Measurements from ENCODE around the gene TNFSF13. TPM values are rescaled to one million over a fixed set of nuclear protein-coding genes. Genes with fewer than 3 reads are reported as not detected.
"Not testable (repeated sequence)": the region's sequence is repeated elsewhere in the genome, so short reads cannot be mapped to it uniquely, and the experiment has no call there.

The TNFSF13 gene
- total RNA-seq, 1 experiment from 2014 or later = not detected

DNA sequence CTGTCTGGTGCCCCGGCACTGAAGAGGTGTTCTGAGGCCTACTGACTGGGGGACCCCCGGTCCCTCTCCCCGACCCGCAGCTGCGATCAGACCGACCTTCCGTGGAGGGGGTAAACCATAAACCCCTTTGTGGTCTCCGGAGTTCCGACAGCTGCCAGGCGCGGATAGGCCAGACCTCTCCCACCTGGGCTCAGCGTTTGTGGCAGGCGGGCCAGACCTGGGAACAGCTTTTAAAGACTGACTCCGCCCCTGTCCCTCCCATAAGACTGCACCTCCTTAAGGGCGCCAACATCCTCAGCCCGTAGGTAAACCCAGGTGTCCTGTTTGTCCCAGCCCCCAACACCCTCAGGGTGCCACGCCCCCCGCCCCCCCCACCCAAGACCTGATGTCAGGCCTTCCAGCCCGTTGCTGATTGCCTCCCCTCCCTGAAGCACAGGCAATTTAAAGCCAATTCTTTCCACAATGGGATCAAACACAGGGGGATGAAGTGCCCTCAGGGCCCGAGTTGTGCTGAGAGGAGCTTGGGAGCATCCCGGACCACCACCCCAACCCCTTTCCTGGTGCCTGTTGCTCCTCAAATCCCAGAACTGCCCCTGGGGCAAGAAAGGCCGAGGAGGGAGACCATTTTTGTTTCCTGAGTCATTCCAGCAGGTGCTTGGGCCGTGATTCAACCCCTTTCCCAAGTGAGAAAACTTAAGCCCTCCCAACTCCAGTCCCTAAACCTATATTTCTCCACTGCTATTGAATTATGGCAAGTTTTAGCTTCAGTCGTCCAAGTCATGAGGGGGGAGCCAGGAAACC is 31.5 kb downstream of the TNFSF13 start, which contains the start of gene SOX15:
Gene SOX15, minus strand, starts transcription at position 204 of the 801 bp plus-strand sequence. CDS start 418 bp downstream, outside the sequence.
- DNase-seq (ENCODE audit: low read depth) = peak; percentile 78

DNA sequence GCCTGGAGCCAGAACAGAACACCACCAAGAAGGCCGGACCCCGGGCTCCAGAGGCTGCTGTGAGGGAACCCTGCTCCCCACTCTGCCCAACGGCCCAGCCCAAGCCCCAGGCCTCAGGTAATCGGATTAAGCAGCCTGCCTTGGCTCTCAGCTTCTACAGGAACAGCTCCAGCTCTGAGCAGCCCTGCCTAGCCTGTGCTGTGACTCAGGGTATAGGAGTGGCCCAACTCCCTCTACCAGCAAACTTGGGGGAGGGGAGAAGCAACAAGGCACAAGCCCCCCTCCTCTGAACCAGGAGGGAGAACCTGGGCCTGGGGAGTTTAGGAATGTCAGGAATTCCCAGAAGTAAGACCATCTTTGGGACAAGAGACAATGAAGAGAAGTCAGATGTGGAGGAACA is 32.2 kb downstream of the TNFSF13 start:
- peak; percentile 67 for DNase-seq (ENCODE audit: low read depth)

DNA sequence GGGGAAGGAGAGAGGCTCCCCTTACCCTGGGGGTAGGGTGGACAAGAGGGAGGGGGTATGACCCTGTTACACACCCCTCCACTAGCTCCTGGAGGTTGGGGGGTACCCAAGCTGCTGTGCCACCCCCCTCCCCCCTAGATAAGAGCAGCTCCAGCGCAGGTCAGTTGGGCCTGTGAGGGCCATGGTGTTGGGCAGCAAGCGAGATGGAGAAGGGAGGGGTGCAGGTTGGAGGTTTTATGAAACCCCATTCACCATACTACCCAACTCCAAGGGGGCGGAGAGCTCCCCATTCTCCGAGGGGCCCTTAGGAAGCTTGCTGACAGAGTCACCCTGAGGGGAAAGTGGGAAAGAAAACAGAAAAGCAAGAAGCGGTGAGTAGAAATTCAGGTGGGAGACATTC is 33.0 kb downstream of the TNFSF13 start:
- no peak for DNase-seq (ENCODE audit: low read depth)

DNA sequence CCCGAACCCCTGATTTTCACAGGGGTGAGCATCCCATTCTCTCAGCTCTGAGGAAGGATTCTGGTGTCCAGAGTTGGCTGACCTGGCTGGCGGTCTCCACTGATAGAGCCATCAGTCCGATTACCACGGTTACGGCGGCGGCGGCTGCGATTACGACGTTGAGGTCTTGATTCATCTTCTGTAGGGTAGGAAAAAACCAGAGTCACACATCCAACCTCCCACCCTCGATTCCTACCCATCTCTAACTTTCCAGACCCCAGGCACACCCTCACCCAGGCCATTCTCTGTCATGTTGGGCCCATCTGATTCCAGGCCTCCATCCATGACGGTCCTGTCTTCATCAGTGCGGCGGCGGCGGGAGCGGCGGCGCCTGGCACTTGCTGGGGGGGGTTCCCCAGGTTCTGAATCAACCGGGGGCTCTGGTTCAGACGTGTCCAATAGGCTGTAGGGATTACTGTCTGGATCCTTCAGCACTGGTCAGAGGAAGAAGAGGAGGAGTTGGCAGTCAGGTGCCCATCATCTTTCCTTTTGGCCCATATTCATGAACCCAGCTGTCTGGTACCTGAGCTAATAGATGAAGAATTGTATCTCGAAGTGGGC is 34.0 kb downstream of the TNFSF13 start:
- DNase-seq (ENCODE audit: low read depth) = no peak

DNA sequence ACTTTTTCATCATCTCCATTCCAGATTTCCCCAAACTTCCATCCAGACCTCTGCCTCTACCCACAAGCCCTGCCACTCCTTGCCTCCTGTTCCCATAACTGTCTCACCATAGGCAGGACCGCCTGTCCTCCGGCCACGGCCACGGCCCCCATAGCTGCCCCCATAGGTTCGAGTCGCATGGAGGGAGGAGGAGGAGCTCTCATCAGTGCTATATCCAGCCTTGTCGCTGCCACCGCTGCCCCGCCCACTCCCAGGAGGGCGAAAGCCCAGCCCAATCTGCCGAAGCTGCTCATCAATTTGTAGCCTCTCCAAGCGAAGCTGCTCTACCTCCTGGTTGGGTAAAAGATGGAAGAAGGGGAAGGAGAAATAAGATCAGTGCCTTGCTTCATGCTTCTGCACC is 34.7 kb downstream of the TNFSF13 start:
- no peak for DNase-seq (ENCODE audit: low read depth)

DNA sequence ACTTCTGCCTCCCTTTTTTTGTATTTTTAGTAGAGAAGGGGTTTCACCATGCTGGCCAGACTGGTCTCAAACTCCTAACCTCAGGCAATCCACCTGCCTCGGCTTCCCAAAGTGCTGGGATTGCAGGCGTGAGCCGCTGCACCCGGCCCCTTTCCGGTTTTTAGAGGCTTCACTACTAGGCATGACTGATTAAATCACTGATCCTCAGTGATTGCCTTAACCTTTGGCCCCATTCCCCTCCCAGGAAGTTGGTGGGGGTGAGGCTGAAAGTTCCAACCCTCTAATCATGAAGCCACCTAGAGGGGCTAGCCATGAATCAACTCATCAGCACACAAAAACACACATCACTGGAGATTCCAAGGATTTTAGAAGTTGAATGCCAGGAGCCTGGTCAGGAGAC is 39.0 kb downstream of the TNFSF13 start:
- DNase-seq (ENCODE audit: low read depth) = not testable (repeated sequence)

DNA sequence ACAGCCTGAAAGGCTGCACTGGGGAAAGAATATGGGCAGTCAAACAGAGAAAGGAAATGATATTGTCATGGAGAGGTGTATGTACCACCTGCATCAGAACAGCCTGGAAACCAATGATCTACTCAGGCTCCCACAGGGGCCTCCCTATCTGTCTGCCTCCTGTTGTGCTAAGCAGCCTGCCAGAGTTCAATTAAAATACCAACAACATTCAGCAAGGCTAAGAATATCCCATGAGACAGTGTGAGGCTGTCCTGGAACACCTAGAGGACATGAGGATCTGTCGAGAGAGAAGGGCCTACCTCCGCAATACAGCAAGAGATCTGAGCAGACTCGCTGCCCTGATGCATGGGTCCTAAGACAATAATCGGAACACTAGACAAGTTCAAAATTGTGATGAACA is 47.7 kb downstream of the TNFSF13 start:
- DNase-seq (ENCODE audit: low read depth) = no peak

DNA sequence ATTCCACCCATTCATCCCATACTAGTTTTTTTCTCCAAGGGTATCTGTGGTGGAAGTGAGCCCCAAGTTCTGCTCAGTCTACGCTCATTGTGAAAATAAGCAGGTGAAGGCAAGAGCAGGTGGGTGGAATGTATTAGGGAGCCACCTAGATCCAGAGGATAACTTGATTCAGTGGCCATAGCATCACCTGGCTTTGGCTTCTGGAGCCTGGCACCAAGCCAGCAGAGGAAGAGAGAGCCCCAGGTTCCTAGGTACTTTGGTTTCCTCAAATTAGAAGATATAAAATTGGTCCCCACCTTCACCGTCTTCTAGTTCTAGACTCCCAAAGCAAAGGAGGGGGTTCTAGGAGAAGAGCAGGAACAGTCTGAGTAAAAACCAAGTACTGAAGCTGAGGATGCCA is 52.1 kb downstream of the TNFSF13 start:
- DNase-seq (ENCODE audit: low read depth) = no peak

Other genes starting within 250 kb of the TNFSF13 start
- gene GPS2, start 243.4 kb upstream of the TNFSF13 start, total RNA-seq (2014; rRNA removed) = 98.7 and 119 TPM in 2 replicates
- gene NEURL4, start 229.4 kb upstream of the TNFSF13 start, total RNA-seq (2014; rRNA removed) = 15.1 and 15.7 TPM in 2 replicates
- gene ACAP1, start 222.2 kb upstream of the TNFSF13 start, total RNA-seq (2014; rRNA removed) = 1.5 TPM in 1 of 2 replicates, not detected in the other
- 8.3 and 9.0 TPM in 2 replicates for gene KCTD11, start 206.6 kb upstream of the TNFSF13 start, total RNA-seq (2014; rRNA removed)
- not detected in 2 replicates for gene TMEM95, start 203.6 kb upstream of the TNFSF13 start, total RNA-seq (2014; rRNA removed)
- 0.06 TPM in 1 of 2 replicates, not detected in the other for gene TNK1, start 177.7 kb upstream of the TNFSF13 start, total RNA-seq (2014; rRNA removed)
- 38.1 and 54.4 TPM in 2 replicates for gene PLSCR3, start 164.2 kb upstream of the TNFSF13 start, total RNA-seq (2014; rRNA removed)
- 65.1 and 88.9 TPM in 2 replicates for gene TMEM256, start 154.7 kb upstream of the TNFSF13 start, total RNA-seq (2014; rRNA removed)
- gene NLGN2, start 150.9 kb upstream of the TNFSF13 start, total RNA-seq (2014; rRNA removed) = 7.6 and 8.3 TPM in 2 replicates
- not detected in 2 replicates for gene SPEM1, start 138.4 kb upstream of the TNFSF13 start, total RNA-seq (2014; rRNA removed)
- gene SPEM2, start 133.1 kb upstream of the TNFSF13 start, total RNA-seq (2014; rRNA removed) = not detected in 2 replicates
- gene SPEM3, start 129.9 kb upstream of the TNFSF13 start, total RNA-seq (2014; rRNA removed) = not detected in 2 replicates
- 0.75 and 0.90 TPM in 2 replicates for gene TMEM102, start 123.3 kb upstream of the TNFSF13 start, total RNA-seq (2014; rRNA removed)
- 23.4 and 23.8 TPM in 2 replicates for gene FGF11, start 119.2 kb upstream of the TNFSF13 start, total RNA-seq (2014; rRNA removed)
- 51.9 and 60.3 TPM in 2 replicates for gene CHRNB1, start 113.7 kb upstream of the TNFSF13 start, total RNA-seq (2014; rRNA removed)
- gene ZBTB4, start 79.1 kb upstream of the TNFSF13 start, total RNA-seq (2014; rRNA removed) = 25.3 and 27.8 TPM in 2 replicates
- gene SLC35G6, start 77.3 kb upstream of the TNFSF13 start, total RNA-seq (2014; rRNA removed) = not detected in 2 replicates
- 63.7 and 81.4 TPM in 2 replicates for gene POLR2A, start 74.4 kb upstream of the TNFSF13 start, total RNA-seq (2014; rRNA removed)
- 14.8 and 20.7 TPM in 2 replicates for gene TNFSF12, start 9.7 kb upstream of the TNFSF13 start, total RNA-seq (2014; rRNA removed)
- gene SENP3, start 3.2 kb downstream of the TNFSF13 start, total RNA-seq (2014; rRNA removed) = 108 and 131 TPM in 2 replicates
- 48.2 and 56.4 TPM in 2 replicates for gene CD68, start 20.9 kb downstream of the TNFSF13 start, total RNA-seq (2014; rRNA removed)
- gene MPDU1, start 25.1 kb downstream of the TNFSF13 start, total RNA-seq (2014; rRNA removed) = 371 and 379 TPM in 2 replicates
- gene SOX15, start 31.3 kb downstream of the TNFSF13 start, total RNA-seq (2014; rRNA removed) = 0.96 and 2.0 TPM in 2 replicates
- gene FXR2, start 56.1 kb downstream of the TNFSF13 start, total RNA-seq (2014; rRNA removed) = 49.4 and 51.8 TPM in 2 replicates
- gene SAT2, start 69.1 kb downstream of the TNFSF13 start, total RNA-seq (2014; rRNA removed) = 37.8 and 48.0 TPM in 2 replicates
- gene SHBG, start 71.4 kb downstream of the TNFSF13 start, total RNA-seq (2014; rRNA removed) = 0.23 TPM in 1 of 2 replicates, not detected in the other
- gene ATP1B2, start 92.2 kb downstream of the TNFSF13 start, total RNA-seq (2014; rRNA removed) = not detected in 2 replicates
- 34.8 and 35.5 TPM in 2 replicates for gene TP53, start 128.7 kb downstream of the TNFSF13 start, total RNA-seq (2014; rRNA removed)
- 18.2 and 20.0 TPM in 2 replicates for gene WRAP53, start 129.7 kb downstream of the TNFSF13 start, total RNA-seq (2014; rRNA removed)
- gene EFNB3, start 146.5 kb downstream of the TNFSF13 start, total RNA-seq (2014; rRNA removed) = 0.75 and 0.90 TPM in 2 replicates
- gene DNAH2, start 159.0 kb downstream of the TNFSF13 start, total RNA-seq (2014; rRNA removed) = not detected in 2 replicates